Cardiac fibroblast (primary cell): ENCODE data around the gene COL18A1.

Source experiments
- DNase-seq, 2 donors: peaks; one replicate each; pipeline versions ENCODE4 v3.0.0 to v3.0.0-alpha.2; 2010; ENCODE audit warnings: low read depth in 2 of 2
- H3K4me3 ChIP-seq, 2 donors: replicated peaks in 1 of 2; 1 replicate in 1 of 2; 2 replicates in 1 of 2; pipeline ENCODE4 v1.5.1; 2011; ENCODE audit warnings: low read depth in 2 of 2, low read length in 2 of 2, mild to moderate bottlenecking in 2 of 2, moderate library complexity in 1 of 2
- TF ChIP-seq, protein P1 (sequence below): IDR thresholded peaks from one replicate; pipeline ENCODE4 v1.5.1; 2011; ENCODE audit warnings: low read depth, mild to moderate bottlenecking, low read length, inconsistent platforms

Gene COL18A1

DNA sequence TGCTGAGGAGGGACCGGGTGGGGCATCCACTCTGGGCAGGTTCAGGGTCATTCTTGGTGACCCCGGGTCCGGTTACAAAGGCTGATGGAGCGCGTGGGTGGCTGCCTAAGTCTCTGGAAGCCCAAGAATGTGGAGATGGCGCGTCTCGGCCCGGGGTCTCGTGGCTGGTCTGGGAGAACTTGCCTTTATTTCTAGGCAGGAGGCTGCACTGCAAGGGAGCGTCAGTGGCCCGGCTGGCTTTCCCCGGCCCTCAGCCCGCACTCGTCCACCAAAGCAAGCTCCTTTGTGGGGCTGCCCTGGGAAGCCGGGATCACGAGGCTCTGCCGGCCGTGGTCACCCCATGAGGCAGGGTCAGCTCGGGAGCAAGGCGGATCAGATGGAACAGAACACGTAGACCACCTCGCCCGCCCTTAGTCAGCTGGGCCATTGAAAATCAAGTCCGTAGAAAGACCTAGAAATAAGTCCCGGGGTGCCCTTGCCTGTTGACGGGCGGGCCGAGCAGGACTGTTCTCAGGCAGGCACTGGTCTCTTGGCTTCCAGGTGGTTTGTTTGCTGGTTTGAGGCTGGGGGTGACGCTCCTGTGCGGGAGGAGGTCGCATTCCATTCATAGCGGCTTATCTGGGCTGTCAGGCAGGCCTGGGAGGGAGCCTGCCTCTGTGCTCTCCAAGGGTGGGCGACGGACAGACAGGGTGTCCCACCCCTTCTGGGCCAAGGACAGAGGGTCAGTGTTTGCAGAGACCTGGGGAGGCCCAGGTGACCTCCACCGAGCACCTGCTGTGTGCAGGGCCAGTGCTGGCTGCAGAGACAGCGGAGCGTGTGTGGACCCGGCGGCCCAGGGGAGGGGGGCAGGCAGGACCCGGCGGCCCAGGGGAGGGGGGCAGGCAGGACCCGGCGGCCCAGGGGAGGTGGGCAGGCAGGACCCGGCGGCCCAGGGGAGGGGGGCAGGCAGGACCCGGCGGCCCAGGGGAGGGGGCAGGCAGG lies 25.8 kb downstream of the COL18A1 start:
- no peak overlapping the region for H3K4me3 ChIP-seq
- TF ChIP-seq, protein P1, sequence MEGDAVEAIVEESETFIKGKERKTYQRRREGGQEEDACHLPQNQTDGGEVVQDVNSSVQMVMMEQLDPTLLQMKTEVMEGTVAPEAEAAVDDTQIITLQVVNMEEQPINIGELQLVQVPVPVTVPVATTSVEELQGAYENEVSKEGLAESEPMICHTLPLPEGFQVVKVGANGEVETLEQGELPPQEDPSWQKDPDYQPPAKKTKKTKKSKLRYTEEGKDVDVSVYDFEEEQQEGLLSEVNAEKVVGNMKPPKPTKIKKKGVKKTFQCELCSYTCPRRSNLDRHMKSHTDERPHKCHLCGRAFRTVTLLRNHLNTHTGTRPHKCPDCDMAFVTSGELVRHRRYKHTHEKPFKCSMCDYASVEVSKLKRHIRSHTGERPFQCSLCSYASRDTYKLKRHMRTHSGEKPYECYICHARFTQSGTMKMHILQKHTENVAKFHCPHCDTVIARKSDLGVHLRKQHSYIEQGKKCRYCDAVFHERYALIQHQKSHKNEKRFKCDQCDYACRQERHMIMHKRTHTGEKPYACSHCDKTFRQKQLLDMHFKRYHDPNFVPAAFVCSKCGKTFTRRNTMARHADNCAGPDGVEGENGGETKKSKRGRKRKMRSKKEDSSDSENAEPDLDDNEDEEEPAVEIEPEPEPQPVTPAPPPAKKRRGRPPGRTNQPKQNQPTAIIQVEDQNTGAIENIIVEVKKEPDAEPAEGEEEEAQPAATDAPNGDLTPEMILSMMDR: no peak
- peak in 1 of 2 donors; percentile 58 for DNase-seq

DNA sequence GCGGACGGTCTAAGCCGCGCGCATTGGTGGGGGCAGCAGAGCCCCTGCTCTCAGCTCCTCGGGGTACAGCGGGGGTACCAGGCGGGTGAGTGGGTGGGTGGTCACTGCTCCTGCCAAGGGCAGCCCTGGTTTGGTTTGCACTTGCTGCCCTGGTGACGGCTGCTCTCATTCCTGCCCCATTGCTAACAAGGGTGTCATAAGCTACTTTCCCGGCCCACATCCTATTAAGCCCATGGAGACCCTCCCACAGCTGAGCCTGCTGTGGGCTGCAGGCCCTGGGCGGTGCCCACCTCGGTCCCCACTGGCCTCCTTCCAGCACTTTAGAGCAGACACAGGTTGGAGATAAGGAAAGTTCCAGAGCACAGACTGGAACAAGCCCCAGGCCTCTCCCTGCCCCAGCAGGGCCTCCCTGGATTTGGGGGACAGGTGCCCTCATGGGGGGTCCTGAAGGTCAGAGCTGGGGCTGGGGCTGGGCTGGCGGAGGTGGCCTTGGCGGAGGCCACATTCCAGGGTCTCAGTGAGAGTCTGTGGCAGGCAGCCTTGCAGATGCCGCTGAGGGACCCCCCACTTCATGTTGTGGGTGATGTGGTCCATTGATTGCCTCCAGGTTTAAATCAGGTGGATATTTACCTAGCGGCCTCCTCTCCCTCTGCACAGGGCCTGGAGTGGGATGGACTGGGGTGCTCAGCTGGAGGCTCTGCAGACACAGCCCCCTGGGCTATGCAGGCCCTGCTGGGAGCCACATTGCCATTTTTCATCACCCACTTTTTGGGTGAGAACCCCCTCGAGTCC lies 27.0 kb downstream of the COL18A1 start:
- no peak overlapping the region for H3K4me3 ChIP-seq
- TF ChIP-seq, protein P1: no peak
- no peak for DNase-seq

GRCh38 chr21:45432575-45433255 lies 27.8 kb downstream of the COL18A1 start:
- TF ChIP-seq, protein P1: no peak
- H3K4me3 ChIP-seq: no peak overlapping the region
- DNase-seq: peak; percentile 51 to 69

- H3K4me3 ChIP-seq: no peak overlapping the region
- DNase-seq: no peak
- TF ChIP-seq, protein P1: no peak
Measured at GRCh38 chr21:45433301-45433700, 28.3 kb downstream of the COL18A1 start.

- TF ChIP-seq, protein P1: no peak
- H3K4me3 ChIP-seq: no peak overlapping the region
- DNase-seq: no peak
Measured at GRCh38 chr21:45433911-45434644, 29.1 kb downstream of the COL18A1 start.
